NCI-H510A (cell line): ENCODE data around the gene MRPS18A.
A peak's percentile ranks its signal among the peaks of the same experiment; 100 is the strongest.
"Not testable (repeated sequence)": the region's sequence is repeated elsewhere in the genome, so short reads cannot be mapped to it uniquely, and the experiment has no call there.

Source experiments
- DNase-seq: peaks from one replicate; lab custom pipeline; 2025; lab: John Stamatoyannopoulos, UW

The MRPS18A gene

DNA sequence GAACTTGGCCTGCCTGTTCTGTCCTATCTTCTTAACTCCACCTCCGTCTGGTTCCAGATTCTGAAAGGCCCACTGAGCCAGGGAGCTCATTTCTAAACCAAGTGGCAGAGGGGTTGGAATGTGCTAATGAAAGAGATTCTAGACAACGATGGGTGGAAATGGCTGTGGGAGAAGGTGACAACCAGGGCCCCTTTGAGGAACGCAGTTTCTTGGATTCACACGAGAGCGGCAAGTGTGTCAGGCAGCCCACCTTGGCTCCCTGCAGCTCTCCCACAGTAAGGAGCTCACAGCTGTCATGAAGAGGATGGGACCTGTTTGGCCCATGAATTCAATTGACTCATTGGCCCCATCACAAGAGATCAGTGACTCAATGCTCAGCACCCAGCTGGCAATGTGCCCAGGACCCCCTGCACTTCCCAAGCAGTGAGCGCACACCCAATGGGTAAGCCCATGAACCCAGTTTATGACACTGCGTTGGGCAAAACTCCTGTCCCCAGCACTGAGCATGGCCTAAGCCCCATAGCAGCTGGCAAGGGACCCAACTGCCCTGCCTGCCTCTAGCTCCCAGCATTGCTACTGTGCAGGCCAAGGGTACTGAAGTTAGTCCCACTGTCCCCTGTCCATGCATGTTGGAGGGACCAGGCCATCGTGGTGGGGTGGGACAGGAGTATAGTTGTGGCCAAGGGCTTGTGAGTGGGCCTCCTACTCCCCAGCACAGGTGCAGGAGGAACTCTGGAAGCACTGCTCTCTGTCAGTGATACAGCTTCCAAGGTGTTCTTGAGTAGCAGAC, 16.4 kb downstream of the MRPS18A start:
- DNase-seq, result no peak

DNA sequence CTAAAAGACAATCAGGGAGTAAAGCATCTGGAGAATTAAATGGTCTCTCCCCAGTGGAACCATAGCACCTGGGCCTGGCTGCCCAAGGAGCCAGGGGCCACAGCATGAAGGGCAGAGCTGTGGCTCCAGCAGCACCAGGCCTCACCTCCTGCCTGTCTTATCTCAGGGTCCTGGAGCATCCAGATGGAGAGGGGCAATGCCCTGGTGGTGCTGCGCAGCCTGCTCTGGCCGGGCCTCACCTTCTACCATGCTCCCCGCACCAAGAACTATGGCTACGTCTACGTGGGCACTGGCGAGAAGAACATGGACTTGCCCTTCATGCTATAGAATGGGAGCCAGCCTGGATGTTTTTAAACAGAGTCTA, 17.0 kb downstream of the MRPS18A start:
- no peak for DNase-seq

DNA sequence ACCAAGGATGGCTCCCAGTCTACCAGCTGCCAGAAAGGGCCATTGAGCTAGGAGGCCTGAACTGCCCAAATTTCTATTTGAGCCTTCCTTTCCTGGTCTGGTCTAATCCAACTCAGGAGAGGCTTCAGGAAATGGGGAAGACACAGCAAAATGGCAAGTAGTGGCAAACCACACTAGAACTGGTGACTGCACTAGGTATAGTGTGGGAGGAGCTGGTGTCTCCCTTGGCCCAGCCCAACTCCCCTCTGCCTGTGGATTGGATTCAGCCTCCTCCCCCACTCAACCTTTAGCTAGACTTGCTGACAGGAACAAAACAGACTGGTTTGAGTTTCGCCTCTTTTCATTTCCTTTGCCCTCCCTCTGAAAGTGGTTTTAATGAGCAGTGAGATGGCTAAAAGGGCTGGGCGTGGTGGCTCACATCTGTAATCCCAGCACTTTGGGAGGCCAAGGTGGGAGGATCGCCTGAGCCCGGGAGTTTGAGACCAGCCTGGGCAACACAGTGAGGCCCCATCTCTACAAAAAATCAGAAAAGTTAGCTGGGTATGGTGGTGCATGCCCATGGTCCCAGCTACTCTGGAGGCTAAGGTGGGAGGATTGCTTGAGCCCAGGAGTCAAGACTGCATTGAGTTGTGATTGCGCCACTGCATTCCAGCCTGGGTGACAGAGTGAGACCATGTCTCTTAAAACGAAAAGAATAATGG, 17.5 kb downstream of the MRPS18A start:
- peak; percentile 47 for DNase-seq

DNA sequence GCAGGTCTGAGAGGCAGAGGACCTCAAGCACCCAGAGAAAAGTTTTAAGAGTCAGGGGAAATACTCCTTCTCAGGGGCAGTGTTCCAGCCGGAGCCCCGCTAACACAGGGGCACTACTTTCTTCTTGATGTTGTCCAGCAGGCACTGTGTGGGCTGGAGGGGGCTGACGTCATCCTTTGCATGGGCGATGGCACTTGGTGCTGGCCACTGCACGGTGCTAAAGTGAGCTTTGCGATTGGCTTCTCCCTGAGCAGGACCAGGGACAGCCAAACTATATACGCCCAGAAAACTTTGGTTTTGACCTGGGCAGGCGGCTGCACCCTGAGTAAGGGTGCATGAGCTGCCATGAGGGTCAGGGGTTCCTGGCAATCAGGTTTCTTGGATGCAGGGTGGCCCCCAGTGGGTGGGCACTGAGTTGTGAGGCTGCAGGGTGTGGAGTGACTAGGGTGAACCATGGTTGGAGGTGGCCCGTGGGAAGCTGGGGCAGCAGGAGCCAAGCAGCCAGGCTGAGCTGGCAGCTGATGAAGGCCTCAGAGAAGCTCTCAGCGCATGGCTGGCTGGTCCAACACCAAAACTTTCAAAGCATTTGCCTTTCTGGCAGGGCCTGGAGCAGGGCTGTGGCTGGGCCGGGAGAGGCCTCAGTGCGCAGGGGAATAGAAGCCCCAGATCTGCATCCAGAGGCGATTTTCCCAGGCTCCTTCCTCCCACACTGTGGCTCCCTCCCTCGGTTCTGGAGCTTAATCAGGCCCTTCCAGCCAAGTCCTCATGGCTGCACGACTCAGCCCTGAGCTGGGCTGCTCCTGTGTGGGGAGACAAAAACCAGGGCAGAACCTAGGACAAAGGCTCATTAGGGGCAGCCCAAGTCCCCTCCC, 18.3 kb downstream of the MRPS18A start:
- no peak for DNase-seq

DNA sequence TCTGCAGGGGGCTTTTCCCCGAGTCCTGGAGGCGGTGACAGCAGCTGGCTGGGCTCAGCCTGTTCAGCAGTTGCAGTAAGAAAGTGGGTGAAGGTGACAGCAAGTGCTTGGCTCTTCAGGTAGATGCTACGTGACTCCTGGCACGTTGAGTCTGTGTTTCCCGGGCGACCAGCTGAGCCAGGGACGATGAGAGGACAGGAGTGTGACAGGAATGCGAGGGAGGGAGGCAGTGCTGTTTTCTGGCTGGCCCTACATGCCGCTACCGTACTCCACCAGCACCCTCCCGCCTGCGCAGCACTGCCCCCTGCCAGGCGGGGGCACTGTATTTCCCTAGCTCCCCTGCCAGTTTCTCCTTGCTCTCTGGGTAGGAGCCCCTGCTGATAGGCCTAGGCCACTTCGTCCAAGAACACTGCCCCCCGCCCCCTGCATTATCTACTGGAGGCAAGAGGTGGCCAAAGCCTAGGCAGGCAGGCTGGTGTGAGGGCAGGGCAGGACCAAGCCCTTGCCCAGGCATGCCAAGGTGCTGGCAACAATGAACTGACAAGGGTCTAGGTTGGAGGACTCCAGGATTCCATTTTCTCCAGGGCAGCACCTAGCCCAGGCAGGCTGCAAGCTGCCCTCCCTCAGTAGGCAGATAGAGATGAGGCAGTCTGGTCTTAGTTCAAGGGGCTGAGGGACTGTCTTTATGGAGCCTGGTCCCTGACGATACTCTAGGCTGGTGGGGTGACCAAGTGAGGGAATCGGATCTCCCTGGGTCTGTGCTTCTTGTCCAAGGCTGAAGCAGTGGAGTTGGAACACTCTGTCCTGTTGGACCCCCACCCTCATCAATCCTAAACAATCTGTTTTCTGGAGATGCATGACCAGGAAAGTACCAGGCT, 19.2 kb downstream of the MRPS18A start:
- peak; percentile 74 for DNase-seq

DNA sequence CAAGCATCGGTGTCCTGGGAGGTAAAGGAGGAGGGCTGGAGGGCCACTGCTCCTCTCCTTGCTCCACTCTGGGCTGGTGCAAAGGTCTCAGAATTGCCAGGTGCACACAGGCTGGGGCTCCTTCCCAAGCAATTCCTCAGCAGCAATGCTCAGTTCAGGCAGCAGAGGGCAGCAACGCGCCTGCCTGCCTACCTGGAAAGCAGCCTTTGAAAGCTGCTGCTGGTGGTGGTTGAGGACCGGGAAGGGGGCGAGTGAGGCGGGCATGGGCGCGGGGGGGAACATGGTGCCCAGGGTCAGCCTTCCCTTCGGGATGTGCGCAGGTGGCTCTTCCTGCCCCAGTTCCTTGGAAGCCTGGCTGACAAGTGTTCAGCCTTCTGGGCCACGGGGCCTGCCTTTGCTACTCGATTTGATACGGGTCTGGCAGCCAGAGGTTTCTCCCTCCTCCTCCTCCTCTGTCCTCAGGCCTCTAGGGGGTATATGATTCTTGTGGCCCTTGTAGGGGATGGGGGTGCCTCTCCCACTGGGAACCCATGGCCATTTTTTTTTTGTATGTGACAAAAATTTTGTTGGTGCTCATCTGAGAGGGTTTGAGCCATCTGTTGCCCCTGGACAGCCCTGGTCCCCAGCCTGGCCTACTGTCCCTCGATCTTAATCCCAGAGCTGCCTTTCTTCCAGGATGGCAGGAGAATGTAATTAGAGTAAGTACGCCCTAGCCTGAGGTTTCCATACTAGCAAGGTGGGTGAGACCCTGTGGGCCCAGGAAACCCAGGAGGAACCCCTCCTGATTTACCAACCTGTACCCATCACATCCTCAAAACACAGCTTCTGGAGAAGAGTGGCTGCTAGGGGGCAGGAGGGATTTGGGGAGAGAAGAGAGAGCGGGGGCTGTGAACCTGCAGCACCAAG, 20.1 kb downstream of the MRPS18A start:
- peak; percentile 43 for DNase-seq

DNA sequence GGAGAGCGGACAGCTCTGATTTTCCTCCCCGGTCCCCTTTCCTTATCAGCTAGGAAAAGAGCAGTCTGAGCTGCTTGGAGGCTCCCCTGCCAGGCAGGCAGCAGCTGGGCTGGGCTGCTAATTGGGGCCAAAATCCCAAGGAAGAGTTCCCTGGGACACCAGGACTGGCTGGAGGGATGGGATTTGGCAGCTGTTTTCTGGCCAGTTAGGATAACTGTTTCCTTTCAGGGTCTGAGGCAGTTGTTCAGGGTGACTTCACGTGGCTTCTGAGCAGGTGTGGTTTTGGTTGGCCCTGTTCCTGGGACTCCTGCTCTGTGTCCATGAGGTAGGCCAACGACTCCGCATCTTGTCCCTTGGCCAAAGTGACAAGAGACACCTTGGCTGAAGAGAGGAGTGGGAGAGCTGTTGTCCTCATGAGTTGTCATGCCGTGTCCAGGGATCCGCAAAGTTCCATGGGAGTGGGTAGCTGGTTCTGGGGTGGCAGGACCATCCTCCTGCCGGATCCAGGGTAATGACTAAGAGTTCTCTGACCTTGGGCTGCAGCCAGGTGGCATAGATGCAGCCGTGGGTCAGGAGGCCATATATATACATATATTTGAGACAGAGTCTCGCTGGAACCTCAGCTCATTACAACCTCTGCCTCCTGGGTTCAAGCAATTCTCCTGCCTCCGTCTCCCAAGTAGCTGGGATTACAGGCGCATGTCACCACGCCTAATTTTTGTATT, 21.2 kb downstream of the MRPS18A start:
- no peak for DNase-seq

DNA sequence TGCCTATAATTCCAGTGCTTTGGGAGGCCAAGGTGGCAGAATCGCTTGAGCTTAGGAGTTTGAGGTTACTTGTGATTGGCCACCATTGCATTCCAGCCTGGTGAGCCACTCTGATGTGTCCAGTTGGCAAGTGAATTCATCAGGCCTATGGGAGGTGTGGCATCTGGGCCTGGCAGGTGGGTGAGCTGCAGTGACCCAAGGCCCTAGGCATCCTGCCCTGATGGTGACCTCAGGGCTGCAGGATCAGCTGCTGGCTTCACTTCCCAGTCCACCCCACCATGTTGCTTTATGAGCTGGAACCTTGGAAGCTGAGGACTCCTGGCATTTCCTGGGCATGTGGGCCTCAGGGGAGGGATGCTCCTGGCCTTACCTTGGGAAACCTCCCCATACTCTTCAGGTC, 22.2 kb downstream of the MRPS18A start:
- no peak for DNase-seq

DNA sequence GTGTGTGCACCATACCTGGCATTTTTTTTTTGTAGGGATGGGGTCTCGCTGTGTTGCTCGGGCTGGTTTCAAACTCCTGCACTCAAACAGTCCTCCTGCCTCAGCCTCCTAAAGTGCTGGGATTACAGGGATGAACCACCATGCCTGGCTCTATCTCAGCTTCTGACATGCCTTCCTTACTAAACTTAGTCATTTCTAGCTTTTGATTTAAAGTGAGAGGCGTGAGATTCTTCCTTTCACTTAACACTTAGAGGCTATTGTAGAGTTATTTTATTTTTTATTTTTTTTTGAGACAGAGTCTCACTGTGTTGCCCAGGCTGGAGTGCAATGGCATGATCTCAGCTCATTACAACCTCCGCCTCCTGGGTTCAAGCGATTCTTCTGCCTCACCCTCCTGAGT, 24.6 kb downstream of the MRPS18A start:
- not testable (repeated sequence) for DNase-seq

DNA sequence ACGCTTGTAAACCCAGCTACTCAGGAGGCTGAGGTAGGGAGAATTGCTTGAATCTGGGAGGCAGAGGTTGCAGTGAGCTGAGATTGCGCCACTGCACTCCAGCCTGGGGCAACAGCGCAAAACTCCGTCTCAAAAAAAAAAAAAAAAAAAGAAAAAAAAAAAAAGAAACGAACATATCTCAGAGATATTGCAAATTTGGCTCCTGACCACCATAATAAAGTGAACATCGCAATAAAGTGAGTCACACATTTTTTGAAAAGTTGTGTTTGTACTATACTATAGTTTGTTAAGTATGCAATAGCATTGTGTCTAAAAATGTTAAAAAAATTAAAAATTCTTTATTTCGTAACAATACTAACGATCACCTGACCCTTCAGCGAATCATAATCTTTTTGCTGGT, 29.4 kb downstream of the MRPS18A start:
- DNase-seq, result no peak

DNA sequence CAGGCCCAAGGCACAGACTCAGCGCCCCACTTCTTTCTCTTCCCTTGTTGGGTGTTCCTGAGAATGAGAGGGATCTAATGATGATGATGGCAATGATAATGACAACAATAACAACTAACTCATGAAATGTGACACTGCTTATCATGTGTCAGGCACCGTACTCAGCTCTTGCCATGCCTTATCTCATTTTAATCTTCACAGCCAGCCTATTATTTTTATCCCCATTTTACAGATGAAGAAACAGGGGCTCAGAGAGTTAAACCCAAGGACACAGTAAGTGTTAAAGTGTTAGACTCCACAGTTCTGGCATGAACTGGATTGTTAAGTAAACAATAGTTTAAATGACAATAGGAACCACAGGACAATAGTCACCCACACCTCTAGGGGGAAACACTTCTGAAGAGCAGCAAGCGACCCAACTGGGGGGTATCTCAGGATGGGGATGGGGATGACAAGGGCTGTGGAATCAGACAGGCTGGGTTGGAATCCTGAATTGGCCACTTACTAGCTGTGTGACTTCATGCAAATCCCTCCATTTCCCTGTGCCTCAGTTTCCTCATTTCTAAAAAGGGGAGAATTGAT, 30.3 kb downstream of the MRPS18A start:
- DNase-seq, result no peak

DNA sequence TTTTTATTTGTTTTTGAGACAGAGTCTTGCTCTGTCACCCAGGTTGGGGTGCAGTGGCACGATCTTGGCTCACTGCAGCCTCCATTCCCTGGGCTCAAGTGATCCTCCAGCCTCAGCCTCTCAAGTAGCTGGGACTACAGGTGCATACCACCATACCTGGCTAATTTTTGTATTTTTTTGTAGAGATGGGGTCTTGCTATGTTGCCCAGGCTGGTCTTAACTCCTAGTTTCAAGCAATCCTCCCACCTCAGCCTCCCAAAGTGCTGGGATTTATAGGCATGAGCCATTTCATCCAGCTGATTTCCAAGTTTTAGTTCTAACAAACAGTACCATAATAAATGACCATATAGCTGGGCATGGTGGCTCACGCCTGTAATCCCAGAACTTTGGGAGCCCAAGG, 34.8 kb downstream of the MRPS18A start:
- DNase-seq, result not testable (repeated sequence)

DNA sequence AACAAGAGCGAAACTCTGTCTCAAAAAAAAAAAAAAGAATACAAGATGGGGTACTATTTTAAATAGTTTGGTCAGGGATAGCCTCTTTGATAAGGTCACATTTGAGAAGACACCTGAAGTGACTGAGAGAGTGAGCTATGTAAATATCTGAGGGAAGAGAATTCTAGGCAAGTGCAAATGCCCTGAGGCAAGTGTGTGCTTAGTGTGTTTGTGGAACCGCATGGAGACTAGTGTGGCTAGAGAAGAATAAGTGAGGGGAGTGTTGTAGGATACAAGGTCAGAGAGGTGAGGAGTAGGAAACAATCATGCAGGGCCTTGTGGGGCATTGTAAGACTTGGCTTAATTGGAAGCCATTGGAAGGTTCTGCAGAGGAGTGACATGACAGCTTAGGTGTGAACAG, 39.3 kb downstream of the MRPS18A start:
- no peak for DNase-seq

DNA sequence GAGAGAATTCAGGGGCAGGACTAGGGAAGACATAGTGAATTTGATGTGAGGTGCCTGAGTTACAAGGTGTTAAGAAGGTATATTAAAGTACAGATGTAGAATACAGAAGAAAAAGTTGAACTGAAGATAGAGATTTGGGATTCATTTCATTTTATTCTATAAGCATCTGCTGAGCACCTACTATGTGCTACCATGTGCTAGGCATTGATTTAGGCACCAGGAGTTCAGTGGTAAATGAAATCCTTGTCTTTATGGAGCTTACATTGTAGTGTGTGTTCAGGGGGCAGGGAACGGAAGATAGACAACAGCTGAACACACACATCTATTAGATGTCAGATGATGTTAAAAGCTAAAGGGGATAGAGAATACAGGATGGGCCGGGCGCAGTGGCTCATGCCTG, 40.0 kb downstream of the MRPS18A start:
- no peak for DNase-seq

DNA sequence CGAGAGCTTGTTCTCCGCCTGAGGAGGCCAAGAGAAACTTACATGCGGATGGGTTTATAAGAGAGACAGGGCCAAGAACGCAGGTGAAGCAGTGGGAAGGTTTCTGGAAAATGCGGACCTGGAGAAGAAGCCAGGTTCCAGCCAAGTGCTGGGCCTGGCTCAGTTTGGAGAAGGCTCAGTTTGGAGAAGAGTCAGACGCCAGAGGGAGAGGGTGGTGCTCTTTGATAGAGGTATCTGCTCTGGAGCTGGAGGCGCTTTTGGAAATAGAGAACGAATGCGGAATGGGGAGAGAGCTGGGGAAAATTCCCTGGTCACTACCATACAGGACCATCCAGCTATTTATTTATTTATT, 42.0 kb downstream of the MRPS18A start:
- no peak for DNase-seq

DNA sequence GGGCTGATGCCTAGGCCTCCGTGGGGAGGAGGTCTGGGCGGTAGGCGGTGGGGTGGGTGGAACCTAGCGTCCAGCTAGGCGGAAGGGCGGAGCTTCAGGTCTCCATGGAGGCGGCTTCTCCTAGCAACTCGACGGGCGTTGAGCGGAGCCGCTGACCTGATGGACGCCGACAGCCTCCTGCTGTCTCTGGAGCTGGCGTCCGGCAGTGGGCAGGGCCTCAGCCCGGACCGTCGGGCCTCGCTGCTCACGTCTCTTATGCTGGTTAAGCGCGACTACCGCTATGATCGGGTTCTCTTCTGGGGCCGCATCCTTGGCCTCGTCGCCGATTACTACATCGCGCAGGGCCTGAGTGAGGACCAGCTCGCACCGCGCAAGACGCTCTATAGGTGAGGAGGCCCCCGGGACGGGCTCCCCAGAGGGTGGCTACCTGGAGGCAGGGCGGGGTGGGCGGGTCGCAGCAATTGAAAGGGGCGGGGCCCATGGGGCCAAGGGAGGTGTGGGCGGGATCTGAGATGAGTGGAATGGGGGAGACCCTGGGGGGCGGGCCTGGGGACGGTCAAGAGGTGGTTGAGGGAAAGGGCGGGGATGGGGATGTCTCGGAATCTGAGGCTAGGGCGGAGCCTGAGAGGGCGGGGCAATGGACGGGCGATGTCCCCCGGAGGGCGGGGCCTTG, 42.5 kb downstream of the MRPS18A start, which contains the start of gene RSPH9:
RSPH9 (plus strand) TSS at position 97 of the 673 bp plus-strand sequence; CDS start at position 160, 63 bp downstream.
- peak; percentile 68 for DNase-seq

DNA sequence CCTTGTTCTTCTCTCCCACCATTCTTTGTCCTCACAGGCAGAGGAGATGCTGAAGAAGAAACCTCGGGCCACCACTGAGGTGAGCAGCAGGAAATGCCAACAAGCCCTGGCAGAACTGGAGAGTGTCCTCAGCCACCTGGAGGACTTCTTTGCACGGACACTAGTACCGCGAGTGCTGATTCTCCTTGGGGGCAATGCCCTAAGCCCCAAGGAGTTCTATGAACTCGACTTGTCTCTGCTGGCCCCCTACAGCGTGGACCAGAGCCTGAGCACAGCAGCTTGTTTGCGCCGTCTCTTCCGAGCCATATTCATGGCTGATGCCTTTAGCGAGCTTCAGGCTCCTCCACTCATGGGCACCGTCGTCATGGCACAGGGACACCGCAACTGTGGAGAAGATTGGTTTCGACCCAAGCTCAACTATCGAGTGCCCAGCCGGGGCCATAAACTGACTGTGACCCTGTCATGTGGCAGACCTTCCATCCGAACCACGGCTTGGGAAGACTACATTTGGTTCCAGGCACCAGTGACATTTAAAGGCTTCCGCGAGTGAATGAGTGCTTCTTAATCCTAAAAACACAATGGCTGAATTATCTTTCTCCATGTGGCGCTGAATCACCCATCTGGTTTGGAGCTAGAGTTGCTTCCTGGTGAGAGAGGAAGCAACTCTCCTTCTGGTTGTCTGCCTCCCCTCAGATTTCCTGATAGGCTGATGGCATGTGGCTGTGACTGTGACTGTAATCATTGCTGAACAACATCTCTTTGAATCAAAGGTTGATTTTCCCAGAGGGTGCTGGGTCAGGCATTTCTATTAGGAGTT, 47.4 kb downstream of the MRPS18A start:
- no peak for DNase-seq

DNA sequence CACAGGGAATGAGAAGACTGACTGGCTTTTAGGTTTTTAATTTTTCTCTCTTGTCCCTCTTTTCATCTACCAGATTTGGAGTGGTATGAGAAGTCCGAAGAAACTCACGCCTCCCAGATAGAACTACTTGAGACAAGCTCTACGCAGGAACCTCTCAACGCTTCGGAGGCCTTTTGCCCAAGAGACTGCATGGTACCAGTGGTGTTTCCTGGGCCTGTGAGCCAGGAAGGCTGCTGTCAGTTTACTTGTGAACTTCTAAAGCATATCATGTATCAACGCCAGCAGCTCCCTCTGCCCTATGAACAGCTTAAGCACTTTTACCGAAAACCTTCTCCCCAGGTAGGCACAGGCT, 51.3 kb downstream of the MRPS18A start:
- DNase-seq, result no peak
